Activated gamma-delta T cell treated with anti-CD3 and anti-CD28 coated beads, Interleukin-2, amount 50 U/mL, for 16 hours (primary cell): Measurements from ENCODE around the gene GPR146.

ENCODE experiments used
- DNase-seq: peaks from one replicate; pipeline ENCODE4 v3.0.0-alpha.2; 2020; ENCODE audit warnings: low read depth

GPR146 gene

DNA sequence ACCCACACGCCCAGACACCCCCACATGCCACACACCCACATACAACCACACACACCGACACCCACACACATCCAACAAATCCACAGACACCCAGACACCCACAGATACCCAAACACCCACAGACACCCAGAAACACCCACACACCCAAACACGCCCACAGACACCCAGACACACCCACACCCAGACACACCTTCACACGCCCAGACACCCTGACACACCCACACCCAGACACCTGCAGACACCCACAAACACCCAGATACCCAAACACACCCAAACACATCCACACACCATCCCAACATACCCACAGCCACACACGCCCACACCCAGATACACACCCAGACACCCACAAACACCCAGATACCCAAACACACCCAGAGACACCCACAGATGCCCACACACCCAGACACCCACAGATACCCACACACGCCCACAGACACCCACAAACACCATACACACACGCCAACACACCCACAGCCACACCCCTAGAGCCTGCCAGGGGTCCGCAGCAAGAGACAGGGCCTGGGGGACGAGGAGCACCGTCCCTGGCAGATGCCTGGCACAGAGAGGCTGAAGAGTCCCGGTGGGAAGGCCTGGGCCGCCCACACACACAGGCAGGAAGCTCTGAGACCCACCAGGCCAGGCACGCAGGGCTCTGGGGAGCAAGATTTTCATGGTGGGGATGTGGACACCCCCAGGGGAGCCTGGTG is 32.9 kb upstream of the GPR146 start:
- no peak for DNase-seq

DNA sequence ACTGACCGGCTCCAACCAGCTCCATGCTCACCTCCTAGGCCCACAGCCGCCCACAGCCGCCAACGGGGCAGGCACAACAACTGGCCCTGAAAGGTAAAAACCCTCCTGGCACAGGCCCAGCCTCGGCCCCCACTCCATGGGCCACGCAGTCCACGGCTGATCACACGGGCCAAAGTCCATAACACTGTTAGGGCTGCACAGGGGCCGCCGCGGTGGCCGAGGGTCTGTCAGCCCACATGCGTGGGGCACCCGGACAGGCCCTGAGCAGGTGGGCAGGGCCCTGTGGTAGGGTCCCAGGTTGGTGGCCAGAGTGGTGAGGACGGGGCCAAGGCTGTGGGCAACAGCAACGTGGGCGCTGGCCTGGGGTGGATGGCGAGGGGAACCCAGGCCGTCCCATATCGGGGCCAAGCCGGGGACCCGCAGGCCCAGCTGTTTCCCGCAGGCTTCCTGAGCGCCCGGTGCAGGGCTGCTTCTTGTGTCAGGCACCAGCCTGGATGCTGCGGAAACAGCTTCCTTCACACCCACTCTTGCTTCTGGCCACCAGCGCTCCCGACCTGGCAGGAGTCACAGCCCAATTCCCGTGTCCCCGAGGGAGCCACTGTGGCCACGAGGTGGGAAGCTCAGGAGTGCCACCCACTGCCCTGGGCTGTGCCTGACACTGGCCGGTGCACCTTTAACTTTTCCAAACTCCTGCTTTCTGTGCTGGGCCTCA is 32.2 kb upstream of the GPR146 start:
- no peak for DNase-seq

DNA sequence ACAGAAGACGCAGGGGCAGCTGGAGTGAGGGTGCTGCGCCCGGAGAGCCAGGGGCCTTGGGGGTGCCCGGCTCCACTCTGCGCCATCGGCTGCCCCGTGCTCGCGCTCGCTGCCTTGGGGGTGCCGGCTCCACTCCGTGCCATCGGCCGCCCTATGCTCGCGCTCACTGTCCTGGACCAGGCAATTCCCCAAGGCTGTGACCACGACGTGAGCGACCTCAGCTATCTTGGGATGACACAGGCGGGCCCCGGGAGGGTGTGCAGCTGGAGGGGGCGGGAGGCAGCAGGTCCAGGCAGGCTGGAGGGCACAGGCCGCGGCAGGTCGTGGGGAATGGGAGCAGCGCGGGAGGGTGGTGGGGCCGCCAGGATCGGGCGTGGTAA is 31.6 kb upstream of the GPR146 start:
- DNase-seq = no peak

DNA sequence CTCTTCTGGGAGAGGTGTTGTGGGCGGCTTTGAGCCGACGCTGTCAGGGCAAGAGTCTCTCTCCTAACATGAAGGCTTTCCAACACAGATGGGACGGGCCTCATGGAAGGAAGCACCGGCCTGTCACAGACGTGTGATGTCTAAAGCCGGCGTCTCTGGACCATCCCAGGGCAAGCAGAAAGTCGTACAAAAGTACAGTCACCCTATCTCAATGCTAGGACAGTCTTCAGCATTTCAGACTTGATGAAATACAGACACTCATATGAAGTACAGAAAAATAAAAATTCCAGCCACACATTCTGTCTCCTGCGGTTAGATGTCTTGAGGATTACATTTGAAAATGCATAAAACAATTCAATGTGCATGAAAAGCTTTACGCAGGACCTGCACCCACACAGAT is 30.8 kb upstream of the GPR146 start:
- no peak for DNase-seq

DNA sequence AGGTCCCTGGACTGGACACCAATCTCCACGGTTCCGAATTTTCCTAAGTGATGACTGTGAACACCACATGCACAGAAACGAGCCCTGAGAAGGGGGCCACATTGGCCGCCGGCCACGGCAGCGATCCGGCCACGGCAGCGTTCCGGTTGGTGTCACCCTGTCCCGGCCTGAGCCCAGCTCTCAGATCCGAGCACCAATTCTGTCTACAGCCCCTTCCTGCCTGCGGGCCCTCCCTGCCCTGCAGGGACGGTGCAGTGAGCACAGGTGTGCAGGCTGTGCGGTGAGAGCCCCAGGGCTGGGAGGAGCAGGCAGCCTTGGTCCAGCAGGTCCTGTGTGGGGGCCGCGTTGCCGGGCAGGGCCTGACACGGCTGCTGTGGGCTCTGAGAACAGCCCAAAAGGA is 29.7 kb upstream of the GPR146 start:
- no peak for DNase-seq

DNA sequence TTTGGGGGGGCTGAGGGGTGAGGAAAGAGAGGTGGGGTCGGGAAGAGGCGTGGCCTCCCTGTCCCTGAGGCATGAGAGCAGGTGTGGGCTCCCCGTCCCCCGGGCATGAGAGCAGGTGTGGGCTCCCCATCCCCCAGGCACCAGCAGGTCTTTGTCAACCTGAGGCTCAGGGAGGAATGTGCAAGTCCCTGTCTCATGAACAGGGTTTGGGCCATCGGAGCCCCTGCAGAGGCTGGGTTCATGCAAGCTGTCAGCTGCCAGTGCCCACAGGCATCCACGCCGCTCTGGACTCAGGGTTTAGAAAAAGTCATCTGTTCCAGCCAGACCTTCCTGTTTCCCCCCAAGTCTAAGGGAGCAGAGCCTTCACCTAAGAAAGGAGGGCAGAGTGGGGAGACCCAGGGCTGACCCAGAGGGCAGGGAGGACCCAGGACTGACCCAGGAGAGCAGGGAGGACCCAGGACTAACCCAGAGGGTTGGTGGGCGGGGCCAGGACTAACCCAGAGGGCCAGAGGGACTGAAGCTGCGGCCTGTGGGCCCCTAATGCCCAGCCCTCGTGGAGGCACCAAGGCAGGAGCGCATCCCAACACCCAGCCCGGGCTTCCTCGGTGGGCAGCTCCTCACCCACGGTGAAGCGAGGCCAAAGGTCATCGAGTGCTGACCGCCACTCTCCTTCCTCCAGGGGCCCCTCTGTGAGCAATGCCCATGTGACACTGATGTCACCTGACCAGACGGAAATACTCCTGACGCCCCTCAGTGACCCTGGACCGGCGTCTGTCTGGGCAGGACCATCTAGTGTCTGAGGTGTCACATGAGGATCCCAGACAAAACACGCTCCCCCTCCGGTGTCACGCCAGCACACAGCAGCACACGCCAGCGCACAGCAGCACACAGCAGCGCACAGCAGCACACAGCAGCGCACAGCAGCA is 28.9 kb upstream of the GPR146 start:
- no peak for DNase-seq

DNA sequence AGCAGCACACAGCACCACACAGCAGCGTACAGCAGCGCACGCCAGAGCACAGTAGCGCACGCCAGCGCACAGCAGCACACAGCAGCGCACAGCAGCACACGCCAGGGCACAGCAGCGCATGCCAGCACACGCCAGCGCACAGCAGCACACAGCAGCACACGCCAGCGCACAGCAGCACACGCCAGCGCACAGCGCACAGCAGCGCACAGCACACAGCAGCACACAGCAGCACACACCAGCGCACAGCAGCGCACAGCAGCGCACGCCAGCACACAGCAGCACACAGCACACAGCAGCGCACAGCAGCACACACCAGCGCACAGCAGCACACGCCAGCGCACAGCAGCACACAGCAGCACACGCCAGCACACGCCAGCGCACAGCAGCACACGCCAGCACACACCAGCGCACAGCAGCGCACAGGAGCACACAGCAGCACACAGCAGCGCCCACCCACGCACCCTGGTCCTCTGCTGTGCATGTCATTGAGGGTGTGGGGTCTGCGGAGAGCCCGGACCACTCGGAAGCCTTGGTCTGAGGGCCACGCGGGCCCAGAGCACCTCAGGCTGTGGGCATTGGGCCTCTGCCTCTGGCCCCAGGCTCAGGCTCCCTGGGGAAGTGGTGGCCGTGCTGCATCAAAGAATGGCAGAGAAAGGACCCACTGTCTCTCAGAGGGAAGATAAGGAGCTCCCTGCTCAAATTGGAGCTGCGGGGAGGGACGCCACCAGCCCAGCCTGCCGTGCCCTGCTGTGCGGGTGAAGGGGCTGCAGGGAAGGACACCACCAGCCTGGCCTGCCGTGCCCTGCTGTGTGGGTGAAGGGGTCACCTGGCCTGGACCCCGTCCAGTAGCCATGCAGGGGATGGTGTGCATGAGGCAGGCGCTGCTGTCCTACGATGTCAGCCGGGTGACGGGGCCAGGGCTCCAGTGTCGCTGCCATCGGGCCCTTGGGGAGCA is 27.5 kb upstream of the GPR146 start:
- no peak for DNase-seq

DNA sequence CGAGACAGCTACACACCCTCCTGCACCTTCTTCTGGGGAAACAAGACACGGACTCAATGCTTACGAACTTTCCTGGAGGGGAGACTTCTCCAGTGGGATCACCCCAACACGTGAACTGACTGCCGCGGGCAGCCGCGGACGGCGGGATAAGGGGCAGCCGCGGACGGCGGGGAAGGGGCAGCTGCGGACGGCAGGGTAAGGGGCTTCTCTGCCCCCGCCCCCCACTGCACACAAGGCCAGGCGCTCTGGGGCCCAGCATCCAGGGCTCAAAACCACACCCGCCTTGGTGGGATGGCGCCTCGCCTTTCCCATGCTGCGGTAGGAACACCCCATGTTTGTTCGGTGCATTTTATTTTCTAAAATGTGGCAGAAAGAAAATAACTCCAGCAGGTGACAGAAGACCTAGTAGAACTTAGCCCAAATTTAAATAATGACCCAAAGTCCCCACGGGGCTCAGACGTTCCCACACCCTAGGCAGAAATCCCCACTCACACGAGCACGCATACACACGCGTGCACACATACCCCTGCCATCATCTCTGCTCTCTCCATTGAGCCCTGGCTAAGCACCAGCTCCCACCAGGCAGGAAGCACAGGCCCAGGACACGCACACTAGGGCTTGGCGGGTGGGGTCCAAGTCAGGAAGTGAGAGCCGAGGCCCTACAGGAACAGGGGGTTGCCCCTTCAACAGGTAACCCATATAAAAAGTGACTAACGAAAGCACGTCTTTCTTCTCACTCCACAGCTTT is 26.6 kb upstream of the GPR146 start:
- DNase-seq = no peak

DNA sequence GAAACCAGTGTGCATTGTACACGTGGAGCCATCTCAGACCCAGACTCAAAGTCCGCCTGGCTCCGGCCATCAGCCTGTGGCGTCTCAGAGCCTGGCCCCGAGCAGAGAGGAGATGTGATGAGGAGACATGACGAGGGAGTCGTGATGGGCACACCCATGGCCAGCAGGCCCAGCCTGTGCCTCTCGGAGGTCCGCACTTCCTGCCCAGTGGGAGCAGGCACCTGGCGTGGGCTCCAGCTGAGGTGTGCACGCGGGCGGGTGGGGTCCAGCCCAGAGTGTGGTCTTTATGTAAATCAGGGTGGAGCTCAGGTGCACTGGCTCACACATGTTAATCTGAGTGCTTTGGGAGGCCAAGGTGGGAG is 26.0 kb upstream of the GPR146 start:
- no peak for DNase-seq

DNA sequence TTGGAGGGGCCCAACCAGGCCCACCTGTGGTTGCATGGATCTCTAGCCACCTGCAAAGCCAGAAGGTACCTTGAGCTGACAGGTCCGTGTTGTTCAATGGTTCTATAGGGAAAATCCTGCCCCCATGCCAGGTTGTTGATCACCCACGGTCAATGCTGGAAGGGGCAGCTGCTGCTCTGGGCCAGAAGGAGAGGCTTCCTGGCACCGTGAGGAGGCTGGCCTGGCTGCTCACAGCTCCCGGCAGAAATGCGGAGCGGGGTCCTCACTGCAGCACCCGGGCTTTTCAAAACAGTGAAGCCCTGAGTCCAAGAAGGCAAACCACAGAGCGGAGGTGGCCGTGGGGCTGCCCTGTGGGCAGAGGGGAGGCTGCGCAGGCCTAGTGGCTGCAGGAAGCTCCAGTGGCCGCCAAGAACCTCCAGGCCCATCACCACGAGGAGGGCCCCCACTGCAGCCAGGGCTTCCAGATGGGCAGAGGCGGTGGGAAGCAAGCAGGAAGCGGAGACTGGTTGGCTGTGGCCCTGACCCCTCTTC is 25.0 kb upstream of the GPR146 start:
- DNase-seq = no peak

DNA sequence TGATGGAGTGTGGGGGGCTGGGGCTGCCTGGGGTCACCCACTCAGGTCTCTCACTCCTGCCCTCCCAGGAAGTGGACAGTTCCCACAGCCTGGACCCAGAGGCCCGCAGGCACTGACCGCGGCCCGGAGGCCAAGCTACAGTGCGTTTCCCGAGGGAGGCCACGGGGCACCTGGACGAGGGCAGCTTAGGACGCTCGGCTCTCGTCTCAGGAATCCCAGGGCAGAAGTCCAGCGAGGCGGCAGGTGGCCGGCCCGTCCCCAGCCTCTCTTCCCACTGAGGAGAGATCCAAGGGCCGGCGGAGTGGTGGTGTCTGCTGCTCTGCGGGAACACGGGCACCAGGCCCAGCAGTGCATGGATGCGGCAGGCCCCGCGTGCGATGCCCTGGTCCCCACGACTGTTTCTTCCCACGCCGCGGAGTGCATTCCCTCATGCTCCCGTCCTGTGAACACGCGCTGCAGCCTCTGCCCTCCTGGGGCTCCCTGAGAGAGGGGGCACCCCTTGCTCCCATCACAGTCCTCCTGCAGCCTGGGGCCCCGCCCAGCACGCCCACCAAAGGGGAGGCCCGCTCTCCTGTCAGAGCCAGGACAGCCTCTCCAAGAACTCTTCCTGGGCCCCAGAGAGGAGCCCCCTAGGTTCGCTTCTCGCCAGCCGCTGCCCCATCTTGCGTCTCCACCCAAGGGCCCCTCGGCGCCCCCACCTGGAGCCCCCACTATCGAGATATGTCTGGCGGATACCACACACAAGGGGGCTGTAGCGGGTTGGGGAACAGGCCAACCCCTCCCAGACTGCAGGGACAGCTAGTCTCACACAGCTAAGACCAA is 24.3 kb upstream of the GPR146 start:
- no peak for DNase-seq

DNA sequence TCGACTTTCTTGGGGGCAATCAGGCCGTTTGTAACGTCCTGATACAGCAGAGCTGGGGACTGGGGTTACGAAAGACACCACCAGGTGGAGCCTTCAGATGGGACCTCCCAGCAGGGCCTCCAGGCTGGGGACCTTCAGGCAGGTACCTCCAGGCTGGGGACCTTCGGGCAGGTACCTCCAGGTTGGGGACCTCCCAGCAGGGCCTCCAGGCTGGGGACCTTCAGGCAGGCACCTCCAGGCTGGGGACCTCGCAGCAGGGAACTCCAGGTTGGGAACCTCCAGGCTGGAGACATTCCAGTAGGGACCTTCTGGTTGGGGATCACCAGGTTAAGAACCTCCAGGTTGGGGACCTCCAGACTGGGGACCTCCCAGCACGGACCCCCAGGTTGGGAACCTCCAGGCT is 23.5 kb upstream of the GPR146 start:
- DNase-seq = no peak

DNA sequence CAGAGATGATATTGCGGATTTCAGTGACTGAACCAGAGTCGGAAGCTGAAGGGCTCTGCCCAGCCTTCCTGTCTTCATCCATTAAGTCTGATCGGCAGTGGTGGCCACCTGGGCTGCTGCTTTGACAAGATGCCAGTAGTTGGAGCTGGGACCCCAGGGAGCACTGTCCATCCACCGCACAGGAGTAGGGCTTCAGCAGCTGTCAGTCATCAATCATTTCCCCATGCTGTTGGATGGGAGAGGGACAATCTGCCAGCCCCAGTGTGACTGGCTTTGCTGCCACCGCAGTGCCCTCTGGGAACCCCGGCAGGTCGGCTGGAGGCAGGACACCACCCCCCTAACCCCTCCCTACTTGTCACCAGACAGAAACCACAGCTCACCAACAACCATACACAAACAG is 23.0 kb upstream of the GPR146 start:
- DNase-seq = no peak

DNA sequence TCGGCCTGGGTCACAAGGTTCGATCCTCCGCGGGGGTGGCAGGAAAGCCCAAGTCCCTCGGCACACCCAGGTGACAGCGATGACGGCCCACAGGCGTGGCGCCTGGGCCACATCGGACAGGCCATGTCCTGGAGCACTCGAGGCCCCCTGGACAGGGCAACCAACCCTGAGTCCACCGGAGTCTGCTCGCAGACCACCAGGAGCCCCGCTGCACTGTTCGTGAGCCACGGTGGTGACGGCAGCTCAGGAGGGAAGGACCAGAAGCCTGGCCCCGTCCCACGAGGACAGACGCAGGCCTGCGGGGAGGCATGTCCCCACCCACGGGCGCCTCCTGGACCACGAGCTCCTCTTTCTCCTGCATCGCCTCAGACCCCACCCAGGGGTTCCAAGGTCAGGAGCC is 22.4 kb upstream of the GPR146 start:
- DNase-seq = no peak

DNA sequence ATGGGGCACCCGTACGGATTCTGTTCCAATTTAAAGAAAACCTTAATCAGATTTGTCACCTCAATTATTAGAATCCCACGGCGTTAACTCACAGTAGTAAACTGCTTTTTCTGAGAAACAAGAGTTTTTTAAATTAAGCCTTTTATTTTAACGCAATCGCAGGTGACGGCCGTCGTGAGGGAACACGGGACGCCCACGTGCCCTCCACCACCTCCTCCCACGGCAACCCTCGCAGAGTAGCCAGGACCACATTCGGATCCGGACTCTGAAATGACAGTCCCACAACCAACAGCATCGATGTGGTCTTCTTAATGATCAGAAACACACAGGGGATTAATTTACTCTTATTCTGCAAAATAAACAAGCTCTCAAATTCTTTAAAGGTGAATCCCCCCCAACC is 22.0 kb upstream of the GPR146 start:
- DNase-seq = no peak

DNA sequence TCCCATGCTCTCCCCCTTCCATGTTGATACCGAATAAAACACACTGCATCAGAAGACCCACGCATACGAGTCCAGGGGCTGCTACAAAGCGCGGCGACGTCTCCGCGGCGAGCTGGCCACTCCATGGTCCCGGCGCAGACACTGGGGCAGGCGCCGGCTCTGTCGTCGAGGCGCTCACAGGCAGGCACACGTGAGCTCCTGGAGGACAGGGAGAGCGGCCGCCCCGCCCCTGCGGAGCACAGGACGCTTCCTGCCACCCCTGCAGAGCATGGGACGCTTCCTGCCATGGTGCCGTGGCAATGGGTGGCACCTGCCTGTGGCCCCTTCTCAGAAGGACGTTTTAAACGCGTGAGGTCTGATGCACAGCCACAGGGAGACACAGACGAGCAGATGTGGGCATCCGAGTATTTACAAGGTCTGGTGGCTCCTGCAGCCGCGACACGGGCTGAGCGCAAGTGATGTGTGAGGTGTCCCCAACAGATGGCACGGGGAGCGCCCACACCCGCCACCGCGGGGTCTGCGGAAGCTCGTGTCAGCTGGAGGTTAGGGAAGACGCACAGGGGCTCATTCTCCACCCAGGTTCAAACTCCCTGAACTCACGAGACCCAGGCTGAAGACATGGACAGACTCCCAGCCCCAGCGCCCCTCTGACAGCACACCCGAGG is 21.4 kb upstream of the GPR146 start:
- DNase-seq = no peak

DNA sequence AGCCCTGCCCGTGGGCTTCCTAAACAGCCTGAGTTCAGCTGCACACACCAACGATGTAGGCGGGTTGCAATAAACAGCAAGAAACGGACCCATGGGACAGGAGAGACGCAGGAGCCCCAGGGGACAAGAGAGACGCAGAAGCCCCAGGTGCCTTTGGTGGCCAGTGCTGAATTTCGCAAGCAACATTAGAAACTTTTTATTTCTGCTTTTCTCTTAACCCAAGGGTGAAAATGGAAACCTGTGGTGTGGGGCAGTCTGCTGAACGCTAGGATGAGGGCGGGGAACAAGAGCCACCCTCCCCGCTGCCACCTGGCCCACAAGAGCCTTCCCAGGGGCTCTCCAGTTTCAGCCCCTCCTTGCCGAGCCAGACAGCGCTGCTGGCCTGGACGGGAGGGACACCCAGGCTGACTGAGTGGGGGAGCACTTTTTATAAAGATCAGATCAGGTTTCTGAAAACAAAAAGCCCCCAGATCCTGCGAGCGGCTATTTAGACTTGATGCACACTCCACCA is 20.0 kb upstream of the GPR146 start:
- no peak for DNase-seq

DNA sequence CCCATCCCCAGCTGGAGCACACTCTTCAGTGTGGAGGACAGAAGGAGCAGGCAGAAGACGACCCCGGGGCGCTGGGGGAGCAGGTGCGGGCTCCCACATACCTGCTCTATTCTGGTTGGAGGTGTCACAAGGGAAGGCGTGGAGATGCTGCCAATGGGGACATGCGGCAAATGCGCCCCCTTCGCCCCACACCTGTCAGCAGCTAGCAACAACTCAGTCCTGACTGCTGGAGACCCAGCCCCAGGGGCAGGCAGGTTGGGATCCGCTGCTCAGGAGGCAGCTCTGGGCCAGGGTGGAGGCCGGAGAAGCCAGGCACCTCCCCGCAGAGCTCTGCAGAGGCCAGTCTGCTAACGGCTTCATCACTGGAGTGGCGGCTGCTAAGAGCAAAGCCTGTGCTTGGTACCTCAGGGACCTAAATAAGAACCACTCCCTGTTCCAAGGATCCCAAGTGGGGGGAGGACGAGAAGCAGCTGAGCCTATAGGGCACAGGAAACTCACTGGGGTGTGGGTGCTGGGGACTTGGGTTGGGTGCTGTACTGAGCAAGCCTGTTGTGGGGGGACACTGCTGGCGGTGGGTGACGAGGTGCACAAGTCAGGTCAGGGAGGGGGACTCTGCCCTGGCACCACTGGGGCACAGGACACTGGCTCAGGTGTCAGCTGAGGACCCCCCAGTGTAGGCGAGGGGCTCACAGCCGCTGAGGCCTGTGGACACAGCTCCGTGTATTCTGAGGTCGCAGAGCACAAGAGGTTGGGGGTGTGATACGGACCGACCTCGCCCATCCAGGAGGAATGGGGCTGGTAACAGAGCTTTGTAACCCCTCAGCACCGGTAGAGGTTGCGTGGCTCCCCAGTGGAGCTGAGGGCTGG is 19.2 kb upstream of the GPR146 start:
- DNase-seq = no peak
